GM23338 (cell line): ENCODE measurements around the gene HSD17B1.

ENCODE experiments used
- CREB1 ChIP-seq: fragments of 250-450 bp; sonication (Bioruptor Pico); IDR thresholded peaks from 2 replicates; pipeline ENCODE4 v1.5.0; 2020; ENCODE audit warnings: low read depth, mild to moderate bottlenecking, moderate library complexity
- ETS1 ChIP-seq: IDR thresholded peaks from 2 replicates; pipeline ENCODE4 v1.6.1; 2016; ENCODE audit warnings: antibody characterized with exemption
- EZH2 ChIP-seq: fragments of 200-600 bp; sonication (generic); IDR thresholded peaks from one replicate; pipeline ENCODE4 v1.8.0; 2017; ENCODE audit warnings: antibody characterized with exemption, mild to moderate bottlenecking, low read depth; ENCODE audit not compliant: unreplicated experiment
- EZH2phosphoT487 ChIP-seq: fragments of 200-600 bp; sonication (generic); IDR thresholded peaks from one replicate; pipeline ENCODE4 v1.8.1; 2018; ENCODE audit warnings: antibody characterized with exemption; ENCODE audit not compliant: unreplicated experiment
- JUNB ChIP-seq: IDR thresholded peaks from one replicate; pipeline ENCODE4 v1.6.1; 2016; ENCODE audit warnings: antibody characterized with exemption; ENCODE audit not compliant: unreplicated experiment
- NANOG ChIP-seq: IDR thresholded peaks from 2 replicates; pipeline ENCODE4 v1.6.1; 2016; ENCODE audit warnings: antibody characterized with exemption, borderline replicate concordance
- POLR2AphosphoS5 ChIP-seq: IDR thresholded peaks from 2 replicates; pipeline ENCODE4 v1.6.1; 2016; ENCODE audit warnings: antibody characterized with exemption, low read depth
- REST ChIP-seq: IDR thresholded peaks from one replicate; pipeline ENCODE4 v1.6.1; 2018; ENCODE audit warnings: antibody characterized with exemption; ENCODE audit not compliant: unreplicated experiment
- STAT1 ChIP-seq: IDR thresholded peaks from one replicate; pipeline ENCODE4 v1.6.1; 2016; ENCODE audit warnings: antibody characterized with exemption; ENCODE audit not compliant: unreplicated experiment
- ZNF462 ChIP-seq: fragments of 250-450 bp; sonication (Bioruptor Pico); IDR thresholded peaks from 2 replicates; pipeline ENCODE4 v1.5.0; 2020; ENCODE audit warnings: mild to moderate bottlenecking, moderate library complexity
- TF ChIP-seq, protein P1 (sequence below), 2 experiments: fragments of 200-600 bp in 1 of 2; sonication (generic) in 1 of 2; conservative IDR thresholded peaks; 2 replicates each; pipeline versions ENCODE4 v1.5.1 to v1.6.1; 2016 to 2017; ENCODE audit warnings: antibody characterized with exemption in 2 of 2, low read depth in 2 of 2, mild to moderate bottlenecking in 2 of 2, moderate library complexity in 1 of 2

DNA sequence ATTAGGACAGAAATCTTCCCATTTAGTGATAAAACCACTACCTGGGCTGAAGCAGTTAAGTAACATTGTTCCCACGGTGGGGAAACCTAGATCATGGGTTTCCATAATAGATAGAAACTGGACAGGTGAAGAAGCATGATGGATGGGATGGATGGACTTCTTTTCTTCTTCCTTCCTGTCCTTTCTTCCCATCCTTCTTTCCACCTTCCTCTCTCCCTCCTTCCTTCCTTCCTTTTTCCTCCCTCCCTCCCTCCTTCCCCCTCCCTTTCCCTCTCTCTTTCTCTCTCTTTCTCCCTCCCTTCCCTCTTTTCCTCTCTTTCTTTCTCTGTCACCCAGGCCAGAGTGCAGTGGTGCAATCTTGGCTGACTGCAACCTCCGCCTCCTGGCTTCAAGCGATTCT is 21.7 kb downstream of the HSD17B1 start:
- TF ChIP-seq, protein P1, sequence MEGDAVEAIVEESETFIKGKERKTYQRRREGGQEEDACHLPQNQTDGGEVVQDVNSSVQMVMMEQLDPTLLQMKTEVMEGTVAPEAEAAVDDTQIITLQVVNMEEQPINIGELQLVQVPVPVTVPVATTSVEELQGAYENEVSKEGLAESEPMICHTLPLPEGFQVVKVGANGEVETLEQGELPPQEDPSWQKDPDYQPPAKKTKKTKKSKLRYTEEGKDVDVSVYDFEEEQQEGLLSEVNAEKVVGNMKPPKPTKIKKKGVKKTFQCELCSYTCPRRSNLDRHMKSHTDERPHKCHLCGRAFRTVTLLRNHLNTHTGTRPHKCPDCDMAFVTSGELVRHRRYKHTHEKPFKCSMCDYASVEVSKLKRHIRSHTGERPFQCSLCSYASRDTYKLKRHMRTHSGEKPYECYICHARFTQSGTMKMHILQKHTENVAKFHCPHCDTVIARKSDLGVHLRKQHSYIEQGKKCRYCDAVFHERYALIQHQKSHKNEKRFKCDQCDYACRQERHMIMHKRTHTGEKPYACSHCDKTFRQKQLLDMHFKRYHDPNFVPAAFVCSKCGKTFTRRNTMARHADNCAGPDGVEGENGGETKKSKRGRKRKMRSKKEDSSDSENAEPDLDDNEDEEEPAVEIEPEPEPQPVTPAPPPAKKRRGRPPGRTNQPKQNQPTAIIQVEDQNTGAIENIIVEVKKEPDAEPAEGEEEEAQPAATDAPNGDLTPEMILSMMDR (conservative IDR thresholded peaks at IDR 0.05; ENCODE audit: low read depth in 2 of 2) = no peak
- no peak for TF ChIP-seq POLR2AphosphoS5
- TF ChIP-seq STAT1 = no peak
- no peak for TF ChIP-seq EZH2phosphoT487
- no peak for TF ChIP-seq CREB1 (CRISPR knock-in tag)
- TF ChIP-seq EZH2 = no peak
- TF ChIP-seq ETS1 = no peak
- TF ChIP-seq JUNB = no peak
- TF ChIP-seq REST = no peak
- TF ChIP-seq ZNF462 (CRISPR knock-in tag) = no peak
- no peak for TF ChIP-seq NANOG
